ENCODE results near the gene TUT7. TPM values are rescaled to one million over a fixed set of nuclear protein-coding genes. Genes with fewer than 3 reads are reported as not detected.
"Not testable (repeated sequence)": the region's sequence is repeated elsewhere in the genome, so short reads cannot be mapped to it uniquely, and the experiment has no call there.

The TUT7 gene
- total RNA-seq, 1 experiment from 2014 or later = 47.4 TPM

- DNase-seq (ENCODE audit: low read depth) = no peak
Observed at GRCh38 chr9:86301686-86302085, 52.5 kb downstream of the TUT7 start.

GRCh38 chr9:86300701-86301100 is 53.5 kb downstream of the TUT7 start:
- no peak for DNase-seq (ENCODE audit: low read depth)

GRCh38 chr9:86298873-86299272 is 55.3 kb downstream of the TUT7 start:
- no peak for DNase-seq (ENCODE audit: low read depth)

GRCh38 chr9:86290341-86290740 is 63.9 kb downstream of the TUT7 start:
- DNase-seq (ENCODE audit: low read depth) = not testable (repeated sequence)

GRCh38 chr9:86288499-86289198 is 65.6 kb downstream of the TUT7 start:
- no peak for DNase-seq (ENCODE audit: low read depth)

GRCh38 chr9:86287013-86287412 is 67.2 kb downstream of the TUT7 start:
- peak; percentile 38 for DNase-seq (ENCODE audit: low read depth)

- DNase-seq (ENCODE audit: low read depth) = no peak
Observed at GRCh38 chr9:86286278-86286677, 67.9 kb downstream of the TUT7 start.

- no peak for DNase-seq (ENCODE audit: low read depth)
Observed at GRCh38 chr9:86285261-86285660, 68.9 kb downstream of the TUT7 start.

- peak; percentile 84 for DNase-seq (ENCODE audit: low read depth)
Observed at GRCh38 chr9:86282979-86283535, 71.2 kb downstream of the TUT7 start.

GRCh38 chr9:86282077-86282978 is 71.9 kb downstream of the TUT7 start, which contains the start of gene ISCA1:
Gene ISCA1, minus strand, starts transcription at chr9:86282538. Its CDS starts 80 bp downstream, at chr9:86282458.
- DNase-seq (ENCODE audit: low read depth) = peak; percentile 91

GRCh38 chr9:86281593-86282076 is 72.6 kb downstream of the TUT7 start:
- DNase-seq (ENCODE audit: low read depth) = no peak

GRCh38 chr9:86280580-86280979 is 73.6 kb downstream of the TUT7 start:
- no peak for DNase-seq (ENCODE audit: low read depth)

- no peak for DNase-seq (ENCODE audit: low read depth)
Observed at GRCh38 chr9:86279839-86280238, 74.4 kb downstream of the TUT7 start.

- DNase-seq (ENCODE audit: low read depth) = no peak
Observed at GRCh38 chr9:86277072-86277471, 77.1 kb downstream of the TUT7 start.

GRCh38 chr9:86275962-86276361 is 78.2 kb downstream of the TUT7 start:
- DNase-seq (ENCODE audit: low read depth) = no peak

GRCh38 chr9:86274821-86275643 is 79.2 kb downstream of the TUT7 start:
- DNase-seq (ENCODE audit: low read depth) = no peak

GRCh38 chr9:86272221-86272620 is 82.0 kb downstream of the TUT7 start:
- DNase-seq (ENCODE audit: low read depth) = no peak

- peak; percentile 47 for DNase-seq (ENCODE audit: low read depth)
Observed at GRCh38 chr9:86263876-86264275, 90.3 kb downstream of the TUT7 start.

GRCh38 chr9:86262492-86262891 is 91.7 kb downstream of the TUT7 start:
- DNase-seq (ENCODE audit: low read depth) = no peak

GRCh38 chr9:86259557-86259956 is 94.7 kb downstream of the TUT7 start, which contains the start of gene C9orf153:
Gene C9orf153, minus strand, starts transcription at chr9:86259657. Its CDS starts 30,054 bp downstream, at chr9:86229603.
- no peak for DNase-seq (ENCODE audit: low read depth)

GRCh38 chr9:86257391-86257790 is 96.8 kb downstream of the TUT7 start:
- no peak for DNase-seq (ENCODE audit: low read depth)
